Left lung (tissue), 10 donors: ENCODE measurements around the gene GAPDHS. TPM values are rescaled to one million over a fixed set of nuclear protein-coding genes. Genes with fewer than 3 reads are reported as not detected.

Experiments used
- ATAC-seq: fragments of 200-7000 bp; cut with Tn5 transposase; one replicate; pipeline ENCODE4 v1.9.1; 2020; ENCODE audit warnings: moderate library complexity
- DNase-seq, 4 donors: peaks; one replicate each; pipeline ENCODE4 v3.0.0-alpha.2; 2013 to 2020
- H3K27ac ChIP-seq, 2 donors: fragments of 200-600 bp; sonication (generic) in 1 of 2; one replicate each; pipeline versions ENCODE4 v1.5.0 to v1.8.0; 2020 to 2021
- H3K27me3 ChIP-seq, 2 donors: fragments of 200-600 bp; sonication (generic) in 1 of 2; one replicate each; pipeline versions ENCODE4 v1.5.0 to v1.8.0; 2020 to 2021
- H3K36me3 ChIP-seq, 2 donors: fragments of 200-600 bp; sonication (generic) in 1 of 2; one replicate each; pipeline versions ENCODE4 v1.5.0 to v1.8.0; 2020 to 2021
- H3K4me1 ChIP-seq, 2 donors: fragments of 200-600 bp; one replicate each; pipeline ENCODE4 v1.8.0; 2021
- H3K4me3 ChIP-seq, 2 donors: fragments of 200-600 bp; sonication (generic) in 1 of 2; one replicate each; pipeline versions ENCODE4 v1.5.0 to v1.8.0; 2020 to 2021; ENCODE audit warnings: mild to moderate bottlenecking in 1 of 2
- H3K9me3 ChIP-seq, 2 donors: fragments of 200-600 bp; sonication (generic) in 1 of 2; one replicate each; pipeline versions ENCODE4 v1.5.0 to v1.8.0; 2020 to 2021
- CTCF ChIP-seq, 2 donors: fragments of 200-600 bp; sonication (generic) in 1 of 2; IDR thresholded peaks; one replicate each; pipeline versions ENCODE4 v1.5.0 to v1.8.0; 2021; ENCODE audit warnings: antibody characterized with exemption in 2 of 2
- intact Hi-C, 2 donors: fragments of 100-400 bp; cut with DNase I; formaldehyde crosslinking; loops; one replicate each; pipeline versions ENCODE4 v1.11.2 to v1.14.2; 2022
- polyA plus RNA-seq, 6 donors: library from polyadenylated mRNA; unstranded; fragments of 120-200 nt; gene quantifications; one replicate each; pipeline ENCODE4 v1.2.1, GENCODE V29; 2013; ENCODE audit not compliant: insufficient read length in 6 of 6
- total RNA-seq, 2 donors: library from RNA; stranded (reverse); fragmentation: NEBNext Ultra II Directional; extraction: Animal tissue kit (Norgen Biotek cat#: 25700); gene quantifications; one replicate each; pipeline ENCODE4 v1.2.1, GENCODE V29; 2021
- donor health status: DM: no; HTN: yes; CAD: no.
- donor health status: DM: no; HTN: no; CAD: no.

The GAPDHS gene
- total and polyA plus RNA-seq, 8 donors: not detected

- ATAC-seq (no peak), DNase-seq (peak in 1 of 4 donors; percentile 40)
- intact Hi-C loops: loop anchor here in 1 of 2 donors (10.0 kb wide), 1 partner anchor 136 kb away; the partner anchor contains the start of gene FFAR3
- no peak for TF ChIP-seq CTCF (IDR thresholded peaks at IDR 0.05)
- Histone ChIP-seq H3K4me3 (no peak within 1 kb of the TSS), H3K9me3 (no peaks in the 10 kb centered on the region), H3K27ac (no peak within 1 kb of the TSS), H3K27me3 (peaks cover 0 to 21% of the 10 kb centered on the region in 2 donors), H3K36me3 (no peaks in the 10 kb centered on the region), H3K4me1 (peaks cover 0 to 5% of the 10 kb centered on the region in 2 donors)
These were observed 42.9 kb upstream of the GAPDHS start, which contains the start of gene KRTDAP for GRCh38 chr19:35490364-35490763. KRTDAP (minus strand) TSS chr19:35490464; CDS start chr19:35490442, 22 bp downstream.

GRCh38 chr19:35491836-35492360 lies 41.4 kb upstream of the GAPDHS start:
- TF ChIP-seq CTCF (IDR thresholded peaks at IDR 0.05): no peak
- no peak overlapping the region for H3K27ac ChIP-seq
- intact Hi-C loops: loop anchor here in 1 of 2 donors (10.0 kb wide), 1 partner anchor 137 kb away; the partner anchor contains the start of gene FFAR3
- peaks cover 0 to 21% of the 10 kb centered on the region in 2 donors for H3K27me3 ChIP-seq
- H3K9me3 ChIP-seq: no peaks in the 10 kb centered on the region
- H3K4me1 ChIP-seq: peaks cover 0 to 8% of the 10 kb centered on the region in 2 donors
- no peaks in the 10 kb centered on the region for H3K36me3 ChIP-seq
- H3K4me3 ChIP-seq: no peak overlapping the region
- DNase-seq: peak in 1 of 4 donors; percentile 65
- ATAC-seq: no peak

- H3K36me3 ChIP-seq: no peaks in the 10 kb centered on the region
- no peak for DNase-seq
- intact Hi-C loops: loop anchor here in 1 of 2 donors (10.0 kb wide), 1 partner anchor 139 kb away; the partner anchor contains the start of gene FFAR3
- no peak for TF ChIP-seq CTCF (IDR thresholded peaks at IDR 0.05)
- peaks cover 0 to 14% of the 10 kb centered on the region in 2 donors for H3K27me3 ChIP-seq
- ATAC-seq: no peak
- H3K4me1 ChIP-seq: peaks cover 0 to 8% of the 10 kb centered on the region in 2 donors
- H3K27ac ChIP-seq: no peak overlapping the region
- no peaks in the 10 kb centered on the region for H3K9me3 ChIP-seq
- H3K4me3 ChIP-seq: no peak overlapping the region
These were observed 39.3 kb upstream of the GAPDHS start for GRCh38 chr19:35493971-35494370.

- Histone ChIP-seq H3K4me3 (no peak overlapping the region), H3K4me1 (peaks cover 0 to 8% of the 10 kb centered on the region in 2 donors), H3K27ac (no peak overlapping the region), H3K27me3 (peaks cover 0 to 2% of the 10 kb centered on the region in 2 donors), H3K9me3 (no peaks in the 10 kb centered on the region), H3K36me3 (no peaks in the 10 kb centered on the region)
- ATAC-seq: peak; percentile 99
- intact Hi-C loops: loop anchor here in 1 of 2 donors (10.0 kb wide), 1 partner anchor 141 kb away; the partner anchor contains the start of gene FFAR3
- TF ChIP-seq CTCF (IDR thresholded peaks at IDR 0.05): peak; percentile 99
- DNase-seq: peak; percentile 50 to 94 (median 66)
These were observed 37.9 kb upstream of the GAPDHS start for GRCh38 chr19:35495107-35496064.
